MCF 10A (cell line): Measurements from ENCODE around the gene MBOAT2. TPM values are rescaled to one million over a fixed set of nuclear protein-coding genes. Genes with fewer than 3 reads are reported as not detected.
A peak's percentile ranks its signal among the peaks of the same experiment; 100 is the strongest.

Experiments used
- BruUV-seq: library from RNA; stranded (reverse); fragments of 400-500 nt; replicated peaks from 2 replicates; lab custom pipeline; 2021; lab: Mats Ljungman, UMichigan
- CTCF ChIA-PET: fragments of 300-600 bp; sonication (Branson Sonifier 250); formaldehyde crosslinking; extraction: SDS; loops from one replicate; lab custom pipeline; 2021; ENCODE audit warnings: antibody characterized with exemption, inconsistent platforms; lab: Yijun Ruan, JAX
- POLR2A ChIA-PET: fragments of 300-600, 350-650 bp; sonication (Branson Sonifier 250); formaldehyde crosslinking; extraction: SDS; loops from one replicate; lab custom pipeline; 2020; ENCODE audit warnings: antibody characterized with exemption, inconsistent platforms; lab: Yijun Ruan, JAX
- DNase-seq: peaks from one replicate; pipeline ENCODE4 v3.0.0-alpha.2; 2018; ENCODE audit not compliant: unreplicated experiment
- H3K27ac Mint-ChIP-seq: one replicate; pipeline ENCODE4 v1.8.0; 2022; ENCODE audit warnings: mild to moderate bottlenecking, low read depth, mixed read lengths; ENCODE audit not compliant: unreplicated experiment
- H3K27me3 Mint-ChIP-seq: one replicate; pipeline ENCODE4 v1.8.0; 2022; ENCODE audit warnings: mixed read lengths; ENCODE audit not compliant: insufficient read depth, unreplicated experiment
- H3K36me3 Mint-ChIP-seq: one replicate; pipeline ENCODE4 v1.8.0; 2022; ENCODE audit warnings: mild to moderate bottlenecking, moderate library complexity, mixed read lengths; ENCODE audit not compliant: insufficient read depth, unreplicated experiment
- H3K4me1 Mint-ChIP-seq: one replicate; pipeline ENCODE4 v1.8.0; 2022; ENCODE audit warnings: mixed read lengths; ENCODE audit not compliant: insufficient read depth, unreplicated experiment
- H3K4me3 Mint-ChIP-seq: one replicate; pipeline ENCODE4 v1.8.0; 2022; ENCODE audit warnings: mild to moderate bottlenecking, moderate library complexity, mixed read lengths; ENCODE audit not compliant: unreplicated experiment
- H3K9me3 Mint-ChIP-seq: one replicate; pipeline ENCODE4 v1.8.0; 2022; ENCODE audit warnings: mixed read lengths; ENCODE audit not compliant: unreplicated experiment
- CTCF ChIP-seq: fragments of 200-600 bp; IDR thresholded peaks from one replicate; pipeline ENCODE4 v1.8.0; 2022; ENCODE audit warnings: antibody characterized with exemption, mild to moderate bottlenecking; ENCODE audit not compliant: unreplicated experiment
- intact Hi-C: fragments of 100-400 bp; cut with micrococcal nuclease; formaldehyde crosslinking; loops from 2 replicates; pipeline ENCODE4 v1.14.1; 2022
- total RNA-seq: library from RNA; stranded (reverse); gene quantifications from 2 replicates; pipeline ENCODE4 v1.2.3, GENCODE V29; 2022

The MBOAT2 gene
- total RNA-seq, 1 experiment from 2014 or later: 34.7 TPM

- Mint-ChIP-seq H3K4me3 (peak overlapping the region; percentile 83), H3K27ac (peak overlapping the region; percentile 65), H3K9me3 (no peaks in the 10 kb centered on the region), H3K27me3 (no peaks in the 10 kb centered on the region), H3K4me1 (peaks cover 39% of the 10 kb centered on the region), H3K36me3 (no peaks in the 10 kb centered on the region)
- no peak for TF ChIP-seq CTCF
- ChIA-PET CTCF (interaction anchor here (0.6 to 0.7 kb wide), 3 partner anchors 109 to 151 kb away, joined by 3 to 4 read pairs (median 4); no protein-coding TSS in a partner anchor), POLR2A (interaction anchor here (0.6 to 1.8 kb wide), 11 partner anchors 8 to 635 kb away, joined by 3 to 6 read pairs (median 3); no protein-coding TSS in a partner anchor)
- BruUV-seq: TSS peak; percentile 28
- intact Hi-C loops: loop anchor here (1.0 to 10.0 kb wide), 4 partner anchors 110 to 233 kb away; no protein-coding TSS in a partner anchor
- no peak for DNase-seq
Observed at GRCh38 chr2:9002313-9002636, 1.2 kb downstream of the MBOAT2 start.

- no TSS peak for BruUV-seq
- CTCF ChIA-PET: interaction anchor here (0.7 kb wide), 1 partner anchor 205 kb away, joined by 4 read pairs; the partner anchor contains the start of gene ASAP2
- Mint-ChIP-seq H3K27ac (peak overlapping the region; percentile 65), H3K4me3 (peak overlapping the region; percentile 83), H3K9me3 (no peaks in the 10 kb centered on the region), H3K4me1 (peaks cover 44% of the 10 kb centered on the region), H3K36me3 (no peaks in the 10 kb centered on the region), H3K27me3 (no peaks in the 10 kb centered on the region)
- no peak for DNase-seq
- POLR2A ChIA-PET: interaction anchor here (0.6 to 1.8 kb wide), 13 partner anchors 9 to 184 kb away, joined by 3 to 6 read pairs (median 4); no protein-coding TSS in a partner anchor
- no peak for TF ChIP-seq CTCF
- intact Hi-C loops: loop anchor here (1.0 to 10.0 kb wide), 4 partner anchors 111 to 233 kb away; no protein-coding TSS in a partner anchor
Observed at GRCh38 chr2:9001778-9002177, 1.7 kb downstream of the MBOAT2 start.

- Mint-ChIP-seq H3K27ac (peak overlapping the region; percentile 65), H3K27me3 (no peaks in the 10 kb centered on the region), H3K4me3 (peak overlapping the region; percentile 83), H3K4me1 (peaks cover 48% of the 10 kb centered on the region), H3K9me3 (no peaks in the 10 kb centered on the region), H3K36me3 (no peaks in the 10 kb centered on the region)
- no TSS peak for BruUV-seq
- CTCF ChIA-PET: interaction anchor here (0.7 kb wide), 1 partner anchor 205 kb away, joined by 4 read pairs; the partner anchor contains the start of gene ASAP2
- no peak for TF ChIP-seq CTCF
- intact Hi-C loops: loop anchor here (5.0 to 10.0 kb wide), 3 partner anchors 111 to 234 kb away; no protein-coding TSS in a partner anchor
- DNase-seq: peak; percentile 75
- POLR2A ChIA-PET: interaction anchor here (0.6 to 1.8 kb wide), 16 partner anchors 8 to 1330 kb away, joined by 3 to 6 read pairs (median 3); no protein-coding TSS in a partner anchor
Observed at GRCh38 chr2:9001229-9001628, 2.3 kb downstream of the MBOAT2 start.

- intact Hi-C loops: loop anchor here (5.0 to 10.0 kb wide), 3 partner anchors 112 to 234 kb away; no protein-coding TSS in a partner anchor
- BruUV-seq: no TSS peak
- ChIA-PET POLR2A (interaction anchor here (0.6 to 1.1 kb wide), 5 partner anchors 145 to 437 kb away, joined by 3 to 4 read pairs (median 3); no protein-coding TSS in a partner anchor), CTCF (no interaction called here)
- no peak for DNase-seq
- peaks cover 52% of the 10 kb centered on the region for H3K4me1 Mint-ChIP-seq
- H3K27me3 Mint-ChIP-seq: no peaks in the 10 kb centered on the region
- no peak overlapping the region for H3K4me3 Mint-ChIP-seq
- peak overlapping the region; percentile 79 for H3K27ac Mint-ChIP-seq
- TF ChIP-seq CTCF: no peak
- no peaks in the 10 kb centered on the region for H3K9me3 Mint-ChIP-seq
- H3K36me3 Mint-ChIP-seq: no peaks in the 10 kb centered on the region
Observed at GRCh38 chr2:9000442-9000841, 3.0 kb downstream of the MBOAT2 start.
